GM04503 (cell line): Measurements from ENCODE around the gene CNP.
"Not testable (repeated sequence)": the region's sequence is repeated elsewhere in the genome, so short reads cannot be mapped to it uniquely, and the experiment has no call there.

Experiments
- DNase-seq: peaks from one replicate; pipeline ENCODE4 v3.0.0-alpha.2; 2012; ENCODE audit warnings: low read depth

Gene CNP

DNA sequence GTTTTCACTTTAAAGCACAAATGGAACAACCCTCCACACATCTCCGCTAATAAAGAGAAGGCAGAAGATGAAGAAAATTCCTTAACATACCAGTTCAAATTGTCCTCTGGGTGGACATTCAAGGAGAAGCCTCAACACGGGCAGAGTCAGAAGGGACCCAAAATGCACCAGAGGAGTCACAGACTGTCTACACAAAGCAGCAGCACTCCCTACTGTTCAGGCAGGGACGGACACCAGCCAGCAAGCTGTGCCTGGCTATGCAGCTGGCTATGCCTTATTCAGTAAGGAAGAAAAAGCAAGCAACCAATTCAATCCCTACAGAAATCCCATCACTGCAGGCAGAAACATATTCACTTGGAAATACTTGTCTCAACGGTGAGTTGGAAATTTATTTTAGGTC, 42.6 kb downstream of the CNP start:
- DNase-seq = no peak

DNA sequence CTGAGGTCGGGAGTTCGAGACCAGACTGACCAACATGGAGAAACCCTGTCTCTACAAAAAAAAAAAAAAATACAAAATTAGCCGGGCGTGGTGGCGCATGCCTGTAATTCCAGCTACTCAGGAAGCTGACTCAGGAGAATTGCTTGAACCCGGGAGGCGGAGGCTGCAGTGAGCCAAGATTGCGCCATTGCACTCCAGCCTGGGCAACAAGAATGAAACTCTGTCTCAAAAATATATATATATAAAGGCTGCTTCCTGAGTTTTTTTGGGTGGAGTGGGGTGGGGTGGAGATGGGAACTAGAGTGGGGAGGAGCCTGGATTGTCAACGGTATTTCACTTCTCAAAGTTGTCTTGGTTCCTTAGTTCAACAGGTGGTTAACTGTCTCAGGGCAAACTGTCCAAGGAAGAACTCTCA, 43.7 kb downstream of the CNP start:
- not testable (repeated sequence) for DNase-seq

DNA sequence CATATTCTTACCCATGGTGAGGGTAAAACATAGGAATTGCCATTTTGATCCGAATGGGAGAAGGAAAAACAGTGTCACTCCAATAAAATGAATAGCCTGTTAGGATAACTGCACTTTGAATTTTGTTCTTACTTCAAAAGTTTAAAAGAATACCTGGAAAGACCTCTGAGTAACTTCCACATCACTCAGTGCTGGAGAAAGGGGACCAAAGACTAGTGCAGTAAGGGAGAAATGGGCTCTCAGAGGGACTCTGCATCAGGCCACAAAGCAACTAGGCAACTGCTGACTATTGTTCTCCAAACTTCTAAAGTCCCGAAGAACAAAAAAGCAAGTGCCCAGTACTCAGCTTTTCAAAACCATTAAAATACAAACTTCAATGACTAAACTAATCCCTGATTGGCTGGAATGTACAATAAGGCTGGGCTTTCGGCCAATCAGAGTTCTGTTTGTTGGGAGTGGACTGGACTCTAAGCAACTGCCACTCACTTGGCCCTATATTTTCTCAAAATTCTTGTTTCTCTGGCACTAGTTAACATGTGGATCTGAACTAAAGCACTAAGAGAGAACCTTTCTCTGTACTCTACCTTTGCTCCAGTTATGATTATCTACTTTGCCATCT, 44.4 kb downstream of the CNP start:
- DNase-seq = no peak

DNA sequence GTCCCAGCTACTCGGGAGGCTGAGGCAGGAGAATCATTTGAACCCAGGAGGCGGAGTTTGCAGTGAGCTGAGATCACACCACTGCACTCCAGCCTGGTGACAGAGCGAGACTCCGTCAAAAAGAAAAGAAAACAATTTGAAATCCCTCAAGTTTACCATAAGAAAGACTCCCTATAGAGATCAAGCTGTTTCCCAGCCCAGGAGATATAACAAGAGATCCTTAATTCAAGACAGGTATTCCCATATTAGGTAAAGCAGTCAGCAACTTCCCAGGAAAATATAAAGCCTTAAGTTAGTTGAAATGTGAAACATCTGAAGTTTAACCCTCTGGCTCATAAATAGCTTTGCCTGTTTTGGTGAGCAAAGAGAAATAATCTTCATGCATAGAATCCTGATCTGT, 45.8 kb downstream of the CNP start:
- not testable (repeated sequence) for DNase-seq

DNA sequence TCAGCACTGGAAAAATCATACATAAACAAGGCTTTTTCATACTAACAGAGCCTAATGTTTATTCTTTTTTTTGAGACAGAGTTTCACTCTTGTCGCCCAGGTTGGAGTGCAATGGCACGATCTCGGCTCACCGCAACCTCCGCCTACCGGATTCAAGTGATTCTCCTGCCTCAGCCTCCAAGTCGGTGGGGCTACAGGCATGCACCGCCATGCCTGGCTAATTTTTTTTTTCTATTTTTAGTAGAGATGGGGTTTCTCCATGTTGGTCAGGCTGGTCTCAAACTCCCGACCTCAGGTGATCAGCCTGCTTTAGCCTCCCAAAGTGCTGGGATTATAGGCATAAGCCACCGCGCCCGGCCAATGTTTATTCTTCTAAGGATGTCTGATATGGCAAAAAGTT, 47.1 kb downstream of the CNP start:
- DNase-seq = not testable (repeated sequence)

DNA sequence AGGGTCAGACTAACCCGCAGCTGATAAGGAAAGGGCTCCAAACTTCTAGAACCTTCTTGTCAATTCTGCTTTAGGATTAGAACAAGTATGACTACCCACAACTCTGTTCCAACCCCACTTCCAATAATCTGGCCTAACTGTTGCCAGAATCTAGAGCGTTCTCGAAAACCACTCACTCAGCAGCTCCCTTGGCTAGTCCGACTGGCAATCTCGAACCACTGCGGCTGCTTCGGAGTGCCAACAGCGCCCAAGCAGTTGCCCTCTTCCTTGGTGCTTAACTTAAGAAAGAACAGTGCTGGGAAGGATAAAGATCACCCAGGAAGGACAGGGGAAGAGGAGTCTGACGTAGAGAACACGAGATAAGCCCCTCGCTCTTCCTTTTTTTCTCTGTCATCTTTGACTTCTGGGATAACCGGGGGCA, 49.8 kb downstream of the CNP start:
- no peak for DNase-seq

DNA sequence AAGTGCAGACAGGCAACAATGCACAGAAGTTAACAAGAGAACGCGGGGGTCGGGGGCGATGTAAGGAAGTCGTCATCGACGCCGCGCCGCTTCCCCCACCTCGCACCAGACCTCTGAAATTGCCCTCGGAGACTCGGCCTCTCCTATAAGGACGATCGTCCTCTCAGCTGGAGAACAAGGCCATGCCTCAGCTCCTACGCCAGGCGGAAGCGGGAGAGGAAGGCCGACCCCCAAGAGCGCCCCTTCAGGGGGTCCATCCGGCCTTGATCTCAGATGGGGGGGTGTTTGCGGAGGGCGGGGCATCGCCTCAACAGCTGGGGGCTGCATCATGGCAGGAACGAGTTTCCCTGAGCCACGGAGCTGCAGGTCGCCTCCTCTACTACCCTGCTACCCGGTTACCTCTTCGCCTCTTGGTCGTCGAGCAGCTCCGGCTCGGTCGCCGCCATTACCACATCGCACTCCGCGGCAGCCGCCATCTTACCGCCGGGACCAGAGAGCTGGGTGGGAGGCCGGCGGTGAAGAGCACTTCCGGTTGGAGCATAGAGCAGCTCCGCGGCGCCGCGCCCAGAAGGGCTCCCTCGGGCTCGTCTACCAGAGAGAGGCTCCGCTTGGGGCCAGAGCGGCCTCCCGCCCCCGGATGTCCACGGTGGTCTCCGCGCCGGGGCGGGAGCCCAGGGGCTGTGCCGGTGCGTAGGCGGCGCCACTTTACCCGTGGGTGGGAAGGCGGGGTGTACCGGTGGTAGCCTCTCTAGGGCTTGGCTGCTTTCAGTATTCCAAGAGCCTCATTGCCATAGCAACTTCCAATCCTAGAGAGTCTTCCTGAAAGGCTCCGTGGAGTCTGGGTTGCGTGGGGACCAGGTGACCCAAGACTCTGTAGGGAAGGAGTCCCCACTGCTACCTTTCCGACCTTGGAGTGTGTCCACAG, 50.6 kb downstream of the CNP start, which contains the start of gene DNAJC7:
TSS of gene DNAJC7 (minus strand) at position 499 of the 925 bp plus-strand sequence. CDS start at position 476, 23 bp downstream.
- DNase-seq = peak; percentile 58

DNA sequence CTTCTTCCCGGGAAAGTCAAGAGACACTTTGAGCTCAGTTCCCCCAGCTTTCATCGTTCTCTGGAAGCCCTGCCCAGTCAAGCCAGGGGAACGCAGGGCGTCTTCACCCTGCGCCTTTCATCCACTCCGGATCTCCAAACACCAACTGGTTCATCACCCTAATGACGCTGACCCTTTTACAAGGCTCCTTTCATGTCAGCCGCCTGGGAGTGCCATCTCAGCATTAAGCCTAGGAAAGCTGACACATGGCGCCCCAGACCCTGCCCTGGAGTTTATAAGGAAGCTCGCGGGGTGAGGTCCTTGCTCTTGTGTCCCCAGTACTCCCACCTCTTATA, 51.2 kb downstream of the CNP start:
- no peak for DNase-seq

DNA sequence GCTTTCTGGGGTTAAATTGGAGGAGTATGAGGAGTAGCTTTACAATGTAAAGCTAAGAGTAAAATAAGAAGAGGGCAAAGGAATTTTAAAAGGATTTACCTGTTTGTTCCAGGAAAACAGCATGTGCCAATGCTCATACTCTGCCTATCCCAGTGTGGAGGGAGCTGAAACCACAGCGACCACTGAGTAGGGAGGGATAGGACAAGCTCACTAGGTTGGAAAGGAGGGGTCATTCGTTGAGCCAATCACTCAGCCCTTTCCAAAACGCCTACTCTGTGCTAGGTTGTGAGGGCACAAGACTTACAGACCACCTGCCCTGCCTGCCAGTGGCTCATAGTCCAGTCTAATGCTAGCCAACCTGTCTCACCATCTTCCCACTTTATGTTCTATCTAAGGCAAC, 51.7 kb downstream of the CNP start:
- no peak for DNase-seq

DNA sequence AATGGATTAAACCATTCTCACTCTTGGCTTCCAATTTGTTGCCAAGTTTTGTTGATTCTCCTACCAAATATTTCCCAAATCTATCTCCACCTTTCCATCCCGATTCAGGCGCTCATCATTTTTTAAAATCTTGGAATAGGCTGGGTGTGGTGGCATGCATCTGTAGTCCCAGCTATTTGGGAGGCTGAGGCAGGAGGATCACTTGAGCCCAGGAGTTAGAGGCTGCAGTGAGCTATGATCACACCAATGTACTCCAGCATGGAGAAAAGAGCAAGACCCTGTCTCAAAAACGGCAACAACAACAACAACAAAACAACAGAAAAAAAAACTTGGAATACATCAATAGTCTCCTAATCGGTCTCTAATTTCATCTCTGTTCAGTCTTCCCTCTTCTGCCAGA, 52.4 kb downstream of the CNP start:
- no peak for DNase-seq

DNA sequence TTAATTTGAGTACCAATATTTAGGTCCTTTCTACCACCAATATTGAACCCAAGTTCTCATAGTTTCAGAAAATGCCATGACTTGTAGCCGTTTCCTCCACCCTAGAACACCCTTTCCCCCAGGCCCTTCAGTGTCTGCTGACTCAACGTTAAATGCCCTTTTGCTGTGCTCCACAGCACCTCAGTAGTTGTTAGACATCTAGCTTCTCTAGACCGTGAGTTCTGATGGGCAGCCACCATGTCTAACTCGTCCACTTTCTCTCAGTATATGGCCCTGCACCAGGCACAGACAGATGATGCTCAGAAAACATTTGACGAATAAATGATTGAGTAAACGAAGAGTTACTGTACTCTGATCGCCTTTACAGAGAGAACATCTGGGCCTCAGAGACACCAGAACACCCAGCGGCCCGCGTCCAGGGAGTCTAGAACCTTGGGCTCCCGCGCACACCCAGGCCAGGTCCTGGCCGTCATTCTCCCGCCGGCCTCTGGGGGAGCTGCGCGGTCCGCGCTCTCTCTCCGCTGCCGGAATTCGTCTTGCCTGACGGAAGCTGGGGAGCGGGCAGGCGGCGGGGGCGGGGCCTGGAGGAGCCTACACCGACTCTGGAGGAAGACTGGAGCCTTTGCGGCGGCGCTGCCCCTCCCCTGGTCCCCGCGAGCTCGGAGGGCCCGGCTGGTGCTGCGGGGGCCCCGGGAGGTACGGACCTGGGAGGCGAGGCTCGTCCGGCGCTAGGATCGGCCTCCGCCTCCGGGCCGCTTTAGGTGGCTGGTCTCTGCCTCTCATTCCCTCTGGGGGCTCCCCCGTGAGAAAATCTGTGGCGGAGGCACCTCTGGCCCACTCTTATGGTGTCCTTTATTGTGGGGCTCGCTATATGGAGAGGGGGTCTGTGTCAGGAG, 53.2 kb downstream of the CNP start, which contains the start of gene NKIRAS2:
TSS of gene NKIRAS2 (plus strand) at position 582 of the 896 bp plus-strand sequence. CDS start 1,488 bp downstream, outside the sequence.
- peak; percentile 46 for DNase-seq

DNA sequence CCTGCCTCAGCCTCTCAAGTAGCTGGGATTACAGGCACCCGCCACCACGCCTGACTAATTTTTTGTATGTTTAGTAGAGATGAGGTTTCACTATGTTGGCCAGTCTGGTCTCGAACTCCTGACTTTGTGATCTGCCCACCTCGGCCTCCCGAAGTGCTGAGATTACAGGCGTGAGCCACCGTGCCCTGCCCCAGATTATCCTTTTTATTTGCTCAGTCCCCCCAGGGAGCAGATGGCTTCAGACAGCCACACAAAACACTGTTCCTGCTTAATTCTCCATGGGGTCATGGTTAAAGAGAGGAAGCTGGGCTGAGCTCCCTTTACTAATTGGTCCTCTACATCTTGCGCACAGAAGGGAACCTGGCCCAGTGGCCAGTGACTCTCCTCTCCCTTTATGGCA, 54.2 kb downstream of the CNP start:
- not testable (repeated sequence) for DNase-seq

DNA sequence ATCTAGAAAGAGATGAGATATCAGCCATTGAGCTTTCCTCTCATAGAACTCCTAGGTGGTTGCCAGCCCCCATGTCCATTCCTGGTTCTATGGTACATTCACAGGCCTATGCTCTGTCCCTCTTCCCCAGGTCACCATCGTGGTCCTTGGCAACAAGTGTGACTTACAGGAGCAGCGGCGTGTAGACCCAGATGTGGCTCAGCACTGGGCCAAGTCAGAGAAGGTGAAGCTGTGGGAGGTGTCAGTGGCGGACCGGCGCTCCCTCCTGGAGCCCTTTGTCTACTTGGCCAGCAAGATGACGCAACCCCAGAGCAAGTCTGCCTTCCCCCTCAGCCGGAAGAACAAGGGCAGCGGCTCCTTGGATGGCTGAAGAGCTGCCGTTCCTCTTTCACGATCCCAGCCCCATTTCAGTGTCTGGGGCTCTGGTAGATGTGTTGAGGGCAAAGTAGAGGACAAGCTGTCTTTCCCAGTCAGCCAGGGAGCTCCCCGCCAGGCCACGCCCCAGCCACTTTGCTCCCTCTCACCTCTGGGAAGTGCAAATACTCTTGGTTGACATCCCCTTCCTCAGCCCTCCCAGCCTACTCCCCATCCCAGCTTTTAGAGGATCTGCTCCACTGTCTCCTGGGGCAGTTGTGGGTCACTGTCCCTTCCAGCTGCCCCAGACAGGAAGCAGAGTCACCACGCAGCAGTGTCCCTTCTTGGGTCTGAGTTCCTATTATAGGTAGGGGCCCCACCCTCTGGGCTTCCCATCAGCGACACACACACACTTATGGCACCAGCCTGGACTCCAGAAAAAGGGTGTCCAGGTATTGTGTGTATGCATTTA, 57.1 kb downstream of the CNP start:
- no peak for DNase-seq

DNA sequence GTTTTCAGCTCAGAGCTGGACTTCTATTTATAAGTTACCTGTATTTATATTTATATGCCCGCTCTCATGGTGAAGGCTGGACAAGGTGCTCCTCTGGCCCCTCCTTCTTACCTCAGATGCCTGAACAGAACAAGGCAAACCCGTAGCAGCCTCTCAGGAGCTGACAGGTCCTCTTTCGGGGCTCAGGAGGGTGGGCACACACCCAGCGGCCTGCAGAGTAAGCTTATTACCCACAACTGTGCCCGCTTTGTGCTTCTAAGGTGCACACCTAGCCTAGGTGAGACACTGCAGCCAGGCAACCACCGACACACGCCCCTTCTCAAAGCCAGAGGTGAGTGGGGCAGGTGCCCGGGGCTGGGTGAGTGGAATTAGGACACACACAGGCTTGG, 58.6 kb downstream of the CNP start:
- DNase-seq = no peak

DNA sequence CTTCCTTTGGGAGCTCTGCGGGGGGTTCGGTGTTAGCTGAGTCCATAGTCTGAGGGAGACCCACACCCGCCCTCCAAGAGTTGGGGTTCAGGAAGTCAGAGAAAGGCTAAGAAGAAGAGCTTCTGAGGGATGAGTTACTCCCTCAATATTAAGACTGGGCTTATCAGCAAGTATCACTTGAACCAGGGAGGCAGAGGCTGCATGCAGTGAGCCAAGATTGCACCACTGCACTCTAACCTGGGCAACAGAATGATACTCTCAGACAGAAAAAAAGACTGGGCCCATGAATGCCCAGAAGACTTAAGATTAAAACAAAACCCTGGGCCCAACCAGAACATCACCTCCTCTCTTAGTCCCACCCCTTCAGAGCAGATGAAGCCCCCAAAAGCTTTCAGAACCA, 59.3 kb downstream of the CNP start:
- no peak for DNase-seq

DNA sequence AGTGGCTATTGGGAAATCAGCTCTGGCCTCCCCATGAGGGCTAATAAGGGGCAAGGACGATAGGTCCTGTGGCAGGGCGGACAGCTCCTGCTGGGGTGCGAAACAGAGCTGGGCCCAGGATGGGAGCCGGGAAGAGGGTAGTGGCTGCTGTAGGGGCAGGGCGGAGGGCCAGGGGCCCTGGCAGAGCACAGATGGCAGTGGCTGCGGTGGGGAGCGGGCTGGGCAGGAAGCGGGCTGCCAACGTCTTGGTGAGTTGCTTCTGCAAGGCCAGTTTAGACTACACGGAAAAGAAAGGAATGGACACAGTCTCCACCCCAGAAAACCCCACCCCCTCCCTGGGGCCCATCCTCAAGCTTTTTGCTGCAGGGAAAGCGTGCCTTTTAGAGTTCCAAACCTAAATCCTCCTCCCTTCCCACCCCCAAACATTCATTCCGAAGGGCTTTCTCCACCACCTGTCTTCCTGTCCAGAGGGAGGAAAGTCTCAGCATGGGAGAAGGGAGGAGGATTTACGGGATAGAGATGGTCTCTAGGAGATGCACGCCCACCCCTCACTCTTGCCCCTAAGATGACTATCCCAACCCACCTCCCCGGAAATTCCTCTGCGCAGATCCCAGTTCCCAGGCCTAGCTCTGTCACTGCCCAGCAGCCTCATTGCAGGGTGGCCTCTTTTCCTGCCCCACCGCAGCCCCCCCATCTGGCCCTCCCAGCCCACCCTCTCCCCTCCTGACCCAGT, 60.4 kb downstream of the CNP start:
- no peak for DNase-seq
